ENCODE measurements around the gene JAKMIP1. TPM values are rescaled to one million over a fixed set of nuclear protein-coding genes. Genes with fewer than 3 reads are reported as not detected.

The JAKMIP1 gene
- total RNA-seq, 1 donor from 2014 or later: 0.64 TPM

- H3K9me3 ChIP-seq: no peaks in the 10 kb centered on the region
- DNase-seq: no peak
- H3K36me3 ChIP-seq: no peaks in the 10 kb centered on the region
- intact Hi-C loops (cut with DNase I): no loop called here
- no peak overlapping the region for H3K4me3 ChIP-seq
- no peak for ATAC-seq
- no peak overlapping the region for H3K27ac ChIP-seq
- H3K4me1 ChIP-seq: no peaks in the 10 kb centered on the region
- peaks cover 6% of the 10 kb centered on the region for H3K27me3 ChIP-seq
- no peak for TF ChIP-seq CTCF (IDR thresholded peaks at IDR 0.05)
These were observed 11.6 kb downstream of the JAKMIP1 start for GRCh38 chr4:6188687-6189305.

GRCh38 chr4:6184169-6184568, 16.2 kb downstream of the JAKMIP1 start:
- intact Hi-C loops (cut with DNase I): no loop called here
- no peaks in the 10 kb centered on the region for H3K9me3 ChIP-seq
- ATAC-seq: no peak

GRCh38 chr4:6183740-6184139, 16.6 kb downstream of the JAKMIP1 start:
- ATAC-seq: no peak
- no peak for TF ChIP-seq CTCF (IDR thresholded peaks at IDR 0.05)
- intact Hi-C loops (cut with DNase I): no loop called here
- no peak for DNase-seq
- Histone ChIP-seq H3K9me3 (no peaks in the 10 kb centered on the region), H3K36me3 (no peaks in the 10 kb centered on the region), H3K27ac (no peak overlapping the region), H3K27me3 (no peaks in the 10 kb centered on the region), H3K4me3 (no peak overlapping the region), H3K4me1 (no peaks in the 10 kb centered on the region)

More at GRCh38 chr4:6184169-6184568, 16.2 kb downstream of the JAKMIP1 start:
- H3K36me3 ChIP-seq: no peaks in the 10 kb centered on the region
- H3K4me1 ChIP-seq: no peaks in the 10 kb centered on the region
- no peak overlapping the region for H3K4me3 ChIP-seq
- DNase-seq: no peak
- H3K27ac ChIP-seq: no peak overlapping the region
- peaks cover under 1% of the 10 kb centered on the region for H3K27me3 ChIP-seq
- TF ChIP-seq CTCF (IDR thresholded peaks at IDR 0.05): no peak

GRCh38 chr4:6182376-6183280, 17.7 kb downstream of the JAKMIP1 start:
- Histone ChIP-seq H3K4me3 (no peak overlapping the region), H3K4me1 (no peaks in the 10 kb centered on the region), H3K27me3 (no peaks in the 10 kb centered on the region), H3K36me3 (no peaks in the 10 kb centered on the region), H3K27ac (no peak overlapping the region), H3K9me3 (no peaks in the 10 kb centered on the region)
- intact Hi-C loops (cut with DNase I): no loop called here
- DNase-seq: no peak
- ATAC-seq: no peak
- no peak for TF ChIP-seq CTCF (IDR thresholded peaks at IDR 0.05)

GRCh38 chr4:6180841-6181631, 19.3 kb downstream of the JAKMIP1 start:
- no peaks in the 10 kb centered on the region for H3K9me3 ChIP-seq
- no peak overlapping the region for H3K27ac ChIP-seq
- no peak for DNase-seq
- H3K36me3 ChIP-seq: no peaks in the 10 kb centered on the region
- H3K4me3 ChIP-seq: no peak overlapping the region
- no peak for TF ChIP-seq CTCF (IDR thresholded peaks at IDR 0.05)
- intact Hi-C loops (cut with DNase I): no loop called here
- no peaks in the 10 kb centered on the region for H3K27me3 ChIP-seq
- ATAC-seq: peak; percentile 35
- no peaks in the 10 kb centered on the region for H3K4me1 ChIP-seq
